KOPT-K1 (cell line): ENCODE results near the gene UTY.

ENCODE experiments used
- H3K27ac ChIP-seq: fragments of 200-600 bp; sonication (generic); 2 replicates; pipeline ENCODE4 v1.5.1; 2016; ENCODE audit warnings: antibody characterized with exemption, mild to moderate bottlenecking, low read depth, low read length; ENCODE audit not compliant: poor library complexity, severe bottlenecking
- H3K36me3 ChIP-seq: fragments of 200-600 bp; sonication (generic); 2 replicates; pipeline ENCODE4 v1.5.1; 2017; ENCODE audit warnings: antibody characterized with exemption, mild to moderate bottlenecking, low read length, moderate library complexity; ENCODE audit not compliant: insufficient read depth
- H3K9me3 ChIP-seq: fragments of 200-600 bp; sonication (generic); 2 replicates; pipeline ENCODE4 v1.5.1; 2017; ENCODE audit warnings: antibody characterized with exemption, low read length, mild to moderate bottlenecking; ENCODE audit not compliant: insufficient read depth, poor library complexity, severe bottlenecking

Gene UTY

DNA sequence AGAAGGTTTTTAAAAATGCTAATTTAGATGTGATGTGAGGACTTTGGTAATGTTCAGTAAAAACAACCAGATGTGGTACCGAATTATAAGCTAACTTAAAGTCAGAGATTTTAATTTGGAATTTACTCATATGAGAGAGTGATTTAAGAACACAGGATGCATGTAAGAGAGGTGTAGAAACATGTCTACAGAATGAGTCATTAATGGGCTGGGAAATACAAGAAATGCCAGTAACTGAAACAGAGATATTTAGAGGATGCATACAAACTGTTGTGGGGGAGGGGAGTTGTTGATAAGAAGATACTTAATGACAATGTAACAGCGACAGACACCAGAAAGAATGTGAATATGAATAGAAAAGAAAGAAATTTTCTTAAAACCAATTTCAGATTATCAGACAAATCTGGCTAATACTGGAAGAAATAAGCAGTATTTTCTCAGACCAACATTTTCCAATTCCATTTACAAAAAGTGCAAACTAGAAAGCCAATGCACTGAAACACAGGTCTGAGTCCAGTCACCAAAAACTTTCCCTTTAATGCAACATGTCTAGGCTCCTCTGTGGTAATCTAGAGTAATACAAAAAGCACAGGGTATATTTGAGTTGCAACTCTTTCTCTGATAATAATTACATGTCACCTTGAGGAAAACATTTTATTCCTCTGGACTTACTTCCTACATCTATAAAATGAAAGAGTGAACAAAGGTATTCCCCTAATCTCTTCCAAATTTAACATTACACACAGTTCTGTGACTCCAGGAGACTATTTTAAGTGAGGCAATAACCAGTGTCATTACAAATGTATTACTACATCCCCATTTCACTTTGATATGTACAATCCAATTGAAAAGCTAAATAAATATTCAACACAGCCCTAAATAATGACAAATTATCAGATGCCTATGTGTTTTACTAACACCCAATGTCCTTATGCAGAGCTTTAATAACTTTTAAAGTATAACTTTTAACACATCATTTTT lies 117.9 kb downstream of the UTY start:
- H3K36me3 ChIP-seq = peaks cover 58% of the 10 kb centered on the region
- no peak overlapping the region for H3K27ac ChIP-seq
- H3K9me3 ChIP-seq = no peaks in the 10 kb centered on the region

DNA sequence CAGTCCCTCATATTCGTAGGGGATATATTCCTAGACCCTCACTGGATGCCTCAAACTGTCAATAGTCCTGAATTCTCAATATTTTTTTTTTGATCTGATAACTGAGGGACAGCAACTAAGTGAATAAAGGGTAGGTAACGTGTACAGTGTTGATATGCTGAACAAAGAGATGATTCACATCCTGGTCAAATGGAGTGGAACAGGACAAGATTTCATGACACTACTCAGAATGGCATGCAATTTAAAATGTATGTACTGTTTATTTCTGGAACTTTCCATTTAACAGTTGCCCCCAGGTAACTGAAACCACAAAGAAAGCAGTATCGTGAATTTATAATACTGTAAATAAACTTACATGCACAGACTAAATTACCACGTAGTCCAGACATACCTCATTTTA lies 128.4 kb downstream of the UTY start:
- Histone ChIP-seq H3K36me3 (peaks cover 92% of the 10 kb centered on the region), H3K27ac (no peak overlapping the region), H3K9me3 (no peaks in the 10 kb centered on the region)

DNA sequence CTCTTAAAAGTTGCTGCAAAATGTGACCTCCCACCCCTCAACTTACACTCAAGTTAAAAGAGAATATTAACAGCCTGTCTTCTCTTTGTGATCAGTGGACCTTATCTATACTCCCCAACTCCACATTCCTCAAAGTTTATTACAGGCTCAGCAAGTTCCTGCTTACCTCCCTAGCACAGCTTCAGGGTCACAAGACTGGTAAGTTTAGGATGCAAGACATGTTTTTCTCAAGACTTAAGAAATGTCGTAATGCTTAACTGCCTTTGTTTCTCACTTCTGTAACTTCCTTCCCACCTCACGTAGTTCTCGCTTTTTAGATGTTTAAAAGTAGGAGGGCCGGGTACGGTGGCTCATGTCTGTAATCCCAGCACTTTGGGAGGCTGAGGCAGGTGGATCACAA lies 132.7 kb downstream of the UTY start:
- Histone ChIP-seq H3K36me3 (peaks cover 91% of the 10 kb centered on the region), H3K9me3 (no peaks in the 10 kb centered on the region), H3K27ac (no peak overlapping the region)

DNA sequence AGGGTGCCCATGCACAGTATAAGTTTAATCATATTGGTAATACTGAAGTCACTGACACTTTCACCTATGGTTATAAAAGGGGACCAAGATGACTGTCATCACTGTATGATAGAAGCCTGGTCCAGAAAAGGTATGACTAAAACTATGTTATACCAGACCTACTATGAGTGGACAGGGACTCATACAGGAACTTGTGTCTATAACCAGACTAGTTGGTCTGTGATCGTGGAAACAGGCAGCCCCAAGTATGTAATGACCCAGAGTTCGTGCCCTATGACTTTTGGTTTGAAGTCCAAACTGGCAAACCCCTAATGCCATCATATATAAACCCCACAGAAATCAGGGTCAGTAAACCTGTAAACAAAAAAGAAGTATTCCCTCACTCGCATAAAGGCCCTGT lies 134.3 kb downstream of the UTY start:
- no peaks in the 10 kb centered on the region for H3K9me3 ChIP-seq
- H3K36me3 ChIP-seq = peaks cover 91% of the 10 kb centered on the region
- H3K27ac ChIP-seq = no peak overlapping the region

DNA sequence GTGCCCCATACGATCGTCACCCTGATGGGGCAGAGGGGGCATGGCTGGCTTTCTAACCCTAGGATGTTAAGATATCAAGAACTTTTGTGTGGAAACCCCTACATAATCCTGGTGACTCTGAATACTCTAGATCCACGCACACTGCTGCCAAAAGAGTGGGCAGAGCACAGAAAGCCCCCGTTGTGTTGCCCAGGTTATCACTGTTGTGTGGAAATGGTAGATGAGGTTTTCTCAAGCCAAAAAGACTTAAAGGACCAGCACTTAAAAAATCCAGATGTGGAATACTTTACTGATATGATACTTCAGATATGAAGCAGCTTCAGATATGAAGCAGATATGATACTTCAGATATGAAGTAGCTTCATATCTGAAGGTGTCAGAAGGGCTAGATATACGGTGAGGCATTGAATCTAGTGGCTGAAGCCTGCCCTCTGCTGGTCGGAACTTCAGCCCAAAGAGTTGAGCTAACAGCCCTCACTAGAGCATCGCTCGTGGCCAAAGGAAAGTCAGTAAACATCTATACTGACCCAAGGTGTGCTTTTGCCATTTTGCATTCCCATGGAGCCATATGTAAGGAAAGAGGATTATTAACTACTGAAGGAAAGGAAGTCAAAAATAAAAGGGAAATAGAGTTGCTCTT lies 136.4 kb downstream of the UTY start:
- no peaks in the 10 kb centered on the region for H3K9me3 ChIP-seq
- no peak overlapping the region for H3K27ac ChIP-seq
- H3K36me3 ChIP-seq = peaks cover 94% of the 10 kb centered on the region

DNA sequence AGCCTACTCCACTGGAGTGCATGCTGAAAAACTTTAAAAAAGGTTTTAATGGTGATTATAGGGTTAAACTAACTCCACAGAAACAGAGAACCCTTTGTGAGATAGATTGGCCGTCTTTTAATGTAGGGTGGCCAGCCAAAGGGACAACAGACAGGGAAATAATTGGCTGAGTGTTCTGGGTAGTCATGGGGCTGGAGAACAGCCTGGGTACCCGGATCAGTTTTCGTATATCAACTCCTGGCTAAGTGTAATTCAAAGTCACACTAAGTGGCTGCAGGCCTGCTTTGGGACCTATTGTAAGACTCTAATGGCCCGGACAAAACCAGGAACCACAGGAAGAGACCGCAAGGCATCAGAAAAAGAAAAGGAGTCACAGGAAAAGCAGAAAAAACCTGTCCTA lies 139.9 kb downstream of the UTY start:
- Histone ChIP-seq H3K9me3 (no peaks in the 10 kb centered on the region), H3K36me3 (peaks cover 94% of the 10 kb centered on the region), H3K27ac (no peak overlapping the region)

DNA sequence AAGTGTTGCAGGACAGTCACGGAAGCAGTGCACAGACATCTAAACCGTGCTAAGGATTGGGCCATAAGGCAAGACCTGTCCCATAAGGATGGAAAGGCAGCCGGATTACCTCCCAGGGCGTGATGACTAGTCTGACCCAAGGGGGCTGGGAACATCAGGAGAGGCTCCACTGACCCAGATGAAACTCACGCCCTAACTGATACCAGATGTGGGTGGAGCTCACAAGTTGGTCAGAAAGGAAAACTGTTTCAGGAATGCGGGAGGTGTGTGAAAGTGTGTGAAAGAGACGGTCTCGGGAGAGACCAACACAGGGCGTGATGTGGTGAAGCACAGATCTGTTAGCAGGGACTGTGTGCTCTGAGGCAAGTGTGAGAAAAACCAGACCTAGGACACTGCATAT lies 140.5 kb downstream of the UTY start:
- Histone ChIP-seq H3K36me3 (peaks cover 94% of the 10 kb centered on the region), H3K9me3 (no peaks in the 10 kb centered on the region), H3K27ac (no peak overlapping the region)

DNA sequence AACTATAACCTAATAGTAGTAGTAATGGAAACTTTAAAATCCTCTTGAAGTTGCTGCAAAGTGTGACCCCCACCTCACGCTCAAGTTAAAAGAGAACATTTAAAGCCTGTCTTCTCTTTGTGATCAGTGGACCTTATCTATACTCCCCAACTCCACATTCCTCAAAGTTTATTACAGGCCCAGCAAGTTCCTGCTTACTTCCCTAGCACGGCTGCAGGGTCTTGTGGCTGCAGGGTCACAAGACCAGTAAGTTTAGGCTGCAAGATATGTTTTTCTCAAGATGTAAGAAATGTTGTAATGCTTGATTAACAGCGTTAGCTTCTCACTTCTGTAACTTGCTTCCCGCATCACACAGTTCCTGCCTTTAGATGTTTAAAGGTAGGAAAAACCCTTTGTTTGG lies 141.1 kb downstream of the UTY start:
- Histone ChIP-seq H3K9me3 (no peaks in the 10 kb centered on the region), H3K27ac (no peak overlapping the region), H3K36me3 (peaks cover 95% of the 10 kb centered on the region)

DNA sequence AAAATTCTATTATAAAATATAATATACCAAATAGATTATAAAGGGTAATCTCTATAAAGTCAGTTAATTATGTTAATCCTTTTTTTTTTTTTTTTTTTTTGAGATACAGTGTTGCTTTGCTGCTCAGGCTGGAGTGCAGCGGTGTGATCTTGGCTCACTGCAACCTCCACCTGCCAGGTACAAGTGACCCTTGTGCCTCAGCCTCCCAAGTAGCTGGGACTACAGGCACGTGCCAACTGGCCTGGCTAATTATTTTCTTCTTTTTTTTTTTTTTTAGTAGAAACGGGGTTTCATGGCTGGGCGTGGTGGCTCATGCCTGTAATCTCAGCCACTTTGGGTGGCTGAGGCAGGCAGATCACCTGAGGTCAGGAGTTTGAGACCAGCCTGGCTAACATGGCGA lies 141.9 kb downstream of the UTY start:
- Histone ChIP-seq H3K9me3 (no peaks in the 10 kb centered on the region), H3K36me3 (peaks cover 95% of the 10 kb centered on the region)

DNA sequence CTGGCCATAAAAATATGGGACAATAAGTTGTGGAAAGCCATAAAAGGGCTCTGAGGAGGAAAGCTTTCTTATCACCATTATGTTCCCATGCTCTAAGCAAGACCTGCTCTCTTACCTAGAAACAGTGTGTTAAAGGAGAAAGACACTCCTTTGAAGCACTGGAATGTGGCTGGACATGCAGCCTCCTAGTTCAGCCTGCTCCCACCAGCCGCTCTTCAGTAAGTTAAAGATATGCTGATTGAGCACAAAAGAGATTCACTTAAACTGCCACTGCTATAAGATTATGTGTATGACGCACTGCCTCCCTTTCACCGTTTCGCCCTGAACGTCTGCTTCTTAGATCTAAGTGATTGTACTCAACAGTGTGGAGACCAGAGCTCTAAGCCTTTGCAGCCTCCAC lies 146.0 kb downstream of the UTY start:
- no peak overlapping the region for H3K27ac ChIP-seq
- H3K9me3 ChIP-seq = no peaks in the 10 kb centered on the region
- H3K36me3 ChIP-seq = peaks cover 88% of the 10 kb centered on the region

More for the DNA sequence above, 141.9 kb downstream of the UTY start:
- H3K27ac ChIP-seq = no peak overlapping the region

DNA sequence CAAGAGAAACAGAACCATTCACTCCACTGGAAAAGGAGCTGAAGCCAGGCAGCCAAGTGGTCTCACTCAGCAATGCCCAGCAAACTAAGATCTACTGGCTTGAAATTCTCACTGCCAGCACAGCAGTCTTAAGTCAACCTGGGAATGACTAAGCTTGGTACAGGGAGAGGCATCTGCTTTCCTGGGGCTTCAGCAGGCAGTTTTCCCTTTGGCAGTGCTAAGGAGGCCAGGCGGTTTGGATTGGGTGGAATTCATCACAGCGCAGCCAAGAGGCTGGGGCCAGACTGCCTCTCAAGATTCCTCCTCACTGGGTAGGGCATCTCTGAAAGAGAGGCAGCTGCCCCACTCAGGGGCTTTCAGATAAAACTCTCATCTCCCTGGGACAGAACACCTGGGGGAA lies 149.2 kb downstream of the UTY start:
- H3K27ac ChIP-seq = no peak overlapping the region
- no peaks in the 10 kb centered on the region for H3K9me3 ChIP-seq
- peaks cover 85% of the 10 kb centered on the region for H3K36me3 ChIP-seq

DNA sequence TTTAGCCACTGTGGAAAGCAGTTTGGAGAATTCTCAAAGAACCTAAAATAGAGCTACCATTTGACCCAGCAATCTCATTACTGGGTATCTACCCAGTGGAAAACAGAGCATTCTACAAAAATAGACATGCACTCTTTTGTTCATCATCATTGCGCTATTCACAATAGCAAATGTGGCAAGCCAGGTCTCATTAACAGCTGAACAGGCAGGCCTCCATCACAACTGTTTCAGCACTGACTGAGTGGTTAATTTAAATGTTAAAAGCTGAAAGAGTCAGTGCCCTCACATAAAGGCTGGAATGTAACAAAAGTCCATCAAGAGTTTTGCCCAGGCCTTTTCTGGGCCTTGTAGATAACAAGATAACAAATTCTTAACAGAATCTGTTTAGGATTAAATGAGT lies 166.9 kb downstream of the UTY start:
- peaks cover 94% of the 10 kb centered on the region for H3K36me3 ChIP-seq
- H3K9me3 ChIP-seq = peaks cover 4% of the 10 kb centered on the region
- no peak overlapping the region for H3K27ac ChIP-seq

DNA sequence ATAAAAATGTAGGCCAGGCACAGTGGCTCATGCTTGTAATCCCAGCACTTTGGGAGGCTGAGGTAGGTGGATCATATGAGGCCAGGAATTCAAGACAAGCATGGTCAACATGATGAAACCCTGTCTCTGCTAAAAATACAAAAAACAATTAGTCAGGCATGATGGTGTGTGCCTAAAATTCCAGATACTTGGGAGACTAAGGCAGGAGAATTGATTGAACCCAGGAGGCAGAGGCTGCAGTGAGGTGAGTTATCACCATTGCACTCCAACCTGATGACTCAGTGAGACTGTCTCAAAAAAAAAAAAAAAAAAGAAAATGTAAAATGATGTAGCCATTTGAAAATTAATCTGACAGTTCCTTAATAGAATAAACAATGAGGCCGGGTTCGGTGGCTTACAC lies 171.9 kb downstream of the UTY start:
- H3K9me3 ChIP-seq = peaks cover 4% of the 10 kb centered on the region
- no peak overlapping the region for H3K27ac ChIP-seq
- H3K36me3 ChIP-seq = peaks cover 90% of the 10 kb centered on the region

DNA sequence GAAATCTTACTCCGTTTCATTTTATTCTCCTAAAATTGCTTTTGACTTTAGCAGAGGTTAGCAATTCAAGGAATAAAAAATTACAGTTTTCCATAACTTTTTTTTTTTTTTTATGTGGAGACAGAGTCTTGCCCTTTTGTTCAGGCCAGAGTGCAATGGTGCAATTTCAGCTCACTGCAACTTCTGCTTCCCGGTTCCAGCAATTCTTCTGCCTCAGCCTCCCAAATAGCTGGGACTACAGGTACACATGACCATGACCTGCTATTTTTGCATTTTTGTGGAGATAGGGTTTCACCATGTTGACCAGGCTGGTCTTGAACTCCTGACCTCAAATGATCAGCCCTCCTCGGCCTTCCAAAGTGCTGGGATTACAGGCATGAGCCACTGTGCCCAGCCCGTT lies 179.0 kb downstream of the UTY start:
- H3K36me3 ChIP-seq = peaks cover 94% of the 10 kb centered on the region
- H3K9me3 ChIP-seq = no peaks in the 10 kb centered on the region
- no peak overlapping the region for H3K27ac ChIP-seq

DNA sequence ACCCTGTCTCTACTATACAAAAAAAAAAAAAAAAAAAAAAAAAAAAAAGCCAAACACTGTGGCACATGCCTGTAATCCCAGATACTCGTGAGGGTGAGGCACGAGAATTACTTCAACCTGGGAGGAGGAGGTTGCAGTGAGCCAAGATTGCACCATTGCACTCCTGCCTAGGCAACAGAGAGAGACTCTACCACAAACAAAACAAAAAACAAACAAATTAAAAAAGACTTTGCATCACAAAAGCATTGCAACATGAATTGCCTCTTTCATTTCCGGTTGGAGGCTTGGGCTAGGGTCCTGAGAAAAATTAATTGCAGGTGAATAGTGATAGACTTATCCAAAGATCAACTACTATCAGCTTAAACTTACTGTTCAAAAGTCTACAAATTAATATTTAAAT lies 180.4 kb downstream of the UTY start:
- Histone ChIP-seq H3K9me3 (no peaks in the 10 kb centered on the region), H3K36me3 (peaks cover 94% of the 10 kb centered on the region), H3K27ac (no peak overlapping the region)
